ENCODE data around the gene PIEZO2.

GRCh38 chr18:11110509-11110908 is 38.9 kb downstream of the PIEZO2 start:
- TF ChIP-seq CTCF (IDR thresholded peaks at IDR 0.05) (no peak), EZH2 (IDR thresholded peaks at IDR 0.05) (no peak), EZH2phosphoT487 (IDR thresholded peaks at IDR 0.05) (no peak)
